SK-N-SH (cell line): ENCODE measurements around the gene TBX1. TPM values are rescaled to one million over a fixed set of nuclear protein-coding genes. Genes with fewer than 3 reads are reported as not detected.
A peak's percentile ranks its signal among the peaks of the same experiment; 100 is the strongest.

Source experiments
- CTCF ChIA-PET: fragments of 300-600, 350-600 bp; formaldehyde crosslinking; extraction: SDS; loops from one replicate; lab custom pipeline; 2021; lab: Yijun Ruan, JAX
- POLR2A ChIA-PET: fragments of 350-600 bp; sonication (Branson Sonifier 250); formaldehyde crosslinking; extraction: SDS; loops from one replicate; lab custom pipeline; 2020; ENCODE audit warnings: antibody characterized with exemption, inconsistent platforms; lab: Yijun Ruan, JAX
- DNase-seq: peaks from one replicate; pipeline ENCODE4 v3.0.0; 2012
- H2AFZ ChIP-seq: fragments of 200-600 bp; sonication (generic); 2 replicates; pipeline ENCODE4 v1.8.1; 2016; ENCODE audit warnings: antibody characterized with exemption, mild to moderate bottlenecking, low read depth
- H3F3A ChIP-seq: fragments of 200-600 bp; sonication (generic); replicated peaks from 2 replicates; pipeline ENCODE3; 2016; ENCODE audit warnings: antibody characterized with exemption, mild to moderate bottlenecking; ENCODE audit not compliant: insufficient read depth
- H3K27ac ChIP-seq, 2 experiments: fragments of 200-500 bp in 1 of 2; fragments of 200-600 bp in 1 of 2; sonication (Bioruptor generic) in 1 of 2; sonication (generic), shearing (Covaris generic) in 1 of 2; 2 replicates each; pipeline versions ENCODE4 v1.5.1 to v1.6.1; 2014 to 2016; ENCODE audit warnings: low read depth in 2 of 2, inconsistent platforms in 1 of 2, low read length in 1 of 2, mild to moderate bottlenecking in 1 of 2, mixed read lengths in 1 of 2
- H3K27me3 ChIP-seq: fragments of 200-600 bp; sonication (generic), shearing (Covaris generic); 2 replicates; pipeline ENCODE4 v1.6.1; 2016; ENCODE audit warnings: mixed run types; ENCODE audit not compliant: insufficient read depth
- H3K36me3 ChIP-seq, 2 experiments: fragments of 200-500 bp in 1 of 2; fragments of 200-600 bp in 1 of 2; sonication (Bioruptor generic) in 1 of 2; sonication (generic) in 1 of 2; replicated peaks in 1 of 2; 2 replicates each; pipeline versions ENCODE3 to v1.5.1; 2014 to 2016; ENCODE audit warnings: low read length in 1 of 2, mild to moderate bottlenecking in 1 of 2; ENCODE audit not compliant: insufficient read depth in 2 of 2, control insufficient read depth in 1 of 2
- H3K4me1 ChIP-seq, 2 experiments: fragments of 200-500 bp in 1 of 2; fragments of 200-600 bp in 1 of 2; sonication (Bioruptor generic) in 1 of 2; sonication (generic), shearing (Covaris generic) in 1 of 2; 2 replicates each; pipeline versions ENCODE4 v1.5.1 to v1.6.1; 2014 to 2016; ENCODE audit warnings: low read depth in 1 of 2, low read length in 1 of 2, mixed run types in 1 of 2; ENCODE audit not compliant: insufficient read depth in 2 of 2, control insufficient read depth in 1 of 2
- H3K4me2 ChIP-seq: fragments of 200-600 bp; sonication (generic), shearing (Covaris generic); 2 replicates; pipeline ENCODE4 v1.6.1; 2017; ENCODE audit warnings: mixed run types
- H3K4me3 ChIP-seq, 2 experiments: fragments of 200-500 bp in 1 of 2; fragments of 200-600 bp in 1 of 2; sonication (Bioruptor generic) in 1 of 2; sonication (generic), shearing (Covaris generic) in 1 of 2; 2 replicates each; pipeline versions ENCODE4 v1.5.1 to v1.8.1; 2014 to 2016; ENCODE audit warnings: low read depth in 2 of 2, inconsistent platforms in 1 of 2, low read length in 1 of 2, mild to moderate bottlenecking in 1 of 2, mixed read lengths in 1 of 2, moderate library complexity in 1 of 2
- H3K79me2 ChIP-seq: fragments of 200-600 bp; sonication (generic); 2 replicates; pipeline ENCODE4 v1.8.1; 2017; ENCODE audit warnings: mild to moderate bottlenecking; ENCODE audit not compliant: insufficient read depth
- H3K9ac ChIP-seq: fragments of 200-600 bp; sonication (generic); 2 replicates; pipeline ENCODE4 v1.6.1; 2017; ENCODE audit warnings: mixed run types
- H3K9me2 ChIP-seq: fragments of 200-600 bp; sonication (generic); 2 replicates; pipeline ENCODE4 v1.6.1; 2017; ENCODE audit warnings: mixed run types
- H3K9me3 ChIP-seq: fragments of 200-600 bp; sonication (generic); 2 replicates; pipeline ENCODE4 v1.6.1; 2017; ENCODE audit warnings: mixed run types, mild to moderate bottlenecking, moderate library complexity
- H4K20me1 ChIP-seq: fragments of 200-600 bp; sonication (generic); 2 replicates; pipeline ENCODE4 v1.6.1; 2017; ENCODE audit warnings: mild to moderate bottlenecking, mixed run types; ENCODE audit not compliant: insufficient read depth
- CHD2 ChIP-seq: fragments of 150-350 bp; IDR thresholded peaks from 2 replicates; pipeline ENCODE4 v1.6.1; 2018; ENCODE audit warnings: low read length; ENCODE audit not compliant: partially characterized antibody
- JUND ChIP-seq: IDR thresholded peaks from 2 replicates; pipeline ENCODE4 v1.4.0; 2012
- MEF2A ChIP-seq: IDR thresholded peaks from 2 replicates; pipeline ENCODE4 v1.4.0; 2012; ENCODE audit warnings: low read depth, borderline replicate concordance
- MXI1 ChIP-seq: IDR thresholded peaks from 2 replicates; pipeline ENCODE4 v1.6.1; 2012; ENCODE audit warnings: mild to moderate bottlenecking, low read depth, low read length, improper control_type of control experiment
- NRF1 ChIP-seq: IDR thresholded peaks from 2 replicates; pipeline ENCODE4 v1.6.1; 2012; ENCODE audit warnings: low read depth, mild to moderate bottlenecking, low read length
- POLR2AphosphoS5 ChIP-seq: IDR thresholded peaks from 2 replicates; pipeline ENCODE4 v1.6.1; 2012; ENCODE audit warnings: low read depth, low read length
- RXRA ChIP-seq: IDR thresholded peaks from 2 replicates; pipeline ENCODE4 v1.4.0; 2012; ENCODE audit warnings: low read depth, mild to moderate bottlenecking, borderline replicate concordance
- SMC3 ChIP-seq: IDR thresholded peaks from 2 replicates; pipeline ENCODE4 v1.6.1; 2012; ENCODE audit warnings: low read depth, low read length, improper control_type of control experiment
- TCF12 ChIP-seq: IDR thresholded peaks from 2 replicates; pipeline ENCODE4 v1.4.0; 2012
- WGBS: methylation state at CpG from one replicate; pipeline ENCODE4 v1.1.6; 2017; ENCODE audit warnings: low lambda C conversion rate; 5-methylcytosine and 5-hydroxymethylcytosine counted together
- polyA plus RNA-seq, 3 experiments: library from polyadenylated mRNA; depleted of rRNA; stranded (reverse); fragments of >200 nt; gene quantifications; 2 replicates each; pipeline ENCODE4 v1.2.3, GENCODE V29; 2012
- TF ChIP-seq, protein P1 (sequence below): IDR thresholded peaks from 2 replicates; pipeline ENCODE4 v1.6.1; 2012; ENCODE audit warnings: mild to moderate bottlenecking, low read depth, low read length, moderate library complexity
- TF ChIP-seq, protein P2 (sequence below): fragments of 200-600 bp; sonication (generic); IDR thresholded peaks from 2 replicates; pipeline ENCODE4 v1.6.1; 2017; ENCODE audit warnings: antibody characterized with exemption, mild to moderate bottlenecking, moderate library complexity
- TF ChIP-seq, protein P3 (sequence below): IDR thresholded peaks from 2 replicates; pipeline ENCODE4 v1.4.0; 2012; ENCODE audit warnings: low read depth, borderline replicate concordance

Gene TBX1
- polyA plus RNA-seq, 1 of the 3 experiments (the other 2 are of a cell fraction), result not detected

DNA sequence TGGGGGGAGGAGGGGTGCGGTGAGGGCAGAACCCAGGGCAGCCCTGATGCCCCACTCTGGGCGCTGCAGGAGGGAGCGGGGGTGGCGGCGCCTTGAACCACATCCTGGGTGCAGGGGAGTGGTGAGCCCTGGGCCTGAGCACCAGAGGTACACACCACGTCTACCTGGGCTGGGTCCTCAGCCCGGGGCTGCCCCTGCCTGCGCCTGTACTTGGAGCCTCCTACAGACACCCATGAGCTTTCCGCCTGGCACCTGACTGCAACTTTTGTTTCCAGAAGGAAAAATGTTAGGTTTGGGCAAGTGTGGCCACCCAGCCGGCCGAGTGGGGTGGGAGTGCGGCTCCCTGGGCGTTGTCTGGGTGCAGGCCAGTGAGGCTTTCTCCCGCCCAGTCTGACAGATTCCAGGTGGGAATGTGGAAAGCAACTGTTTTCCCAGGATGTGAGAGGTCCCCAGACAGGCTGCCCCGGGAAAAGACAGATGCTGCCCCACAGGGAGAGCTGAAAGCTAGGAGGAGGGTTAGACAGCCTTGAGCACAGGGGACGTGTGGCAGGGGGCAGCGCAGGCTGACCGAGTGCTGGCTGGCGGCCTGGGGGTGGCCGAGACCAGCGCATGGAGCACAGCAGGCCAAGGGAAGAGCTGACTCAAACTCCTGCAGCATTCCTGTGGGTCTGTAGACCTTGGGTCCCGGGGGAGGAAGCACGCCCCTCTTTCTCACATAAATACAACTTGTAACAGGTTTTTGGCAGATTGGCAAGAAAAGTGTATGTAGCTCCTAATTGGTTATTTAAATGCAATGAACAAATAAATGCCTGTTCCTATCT, 50.0 kb downstream of the TBX1 start:
- Histone ChIP-seq H3K4me2 (no peak overlapping the region), H3K36me3 (no peaks in the 10 kb centered on the region), H4K20me1 (no peaks in the 10 kb centered on the region), H3K79me2 (no peaks in the 10 kb centered on the region), H3F3A (no peaks in the 10 kb centered on the region), H3K9ac (no peak overlapping the region), H3K4me3 (no peak overlapping the region), H3K9me3 (no peaks in the 10 kb centered on the region), H3K9me2 (no peaks in the 10 kb centered on the region)
- WGBS, result 96% methylated on average over 21 of the region's 23 CpGs
- POLR2A ChIA-PET, result no interaction called here
- no peak for TF ChIP-seq NRF1
- TF ChIP-seq, protein P1, sequence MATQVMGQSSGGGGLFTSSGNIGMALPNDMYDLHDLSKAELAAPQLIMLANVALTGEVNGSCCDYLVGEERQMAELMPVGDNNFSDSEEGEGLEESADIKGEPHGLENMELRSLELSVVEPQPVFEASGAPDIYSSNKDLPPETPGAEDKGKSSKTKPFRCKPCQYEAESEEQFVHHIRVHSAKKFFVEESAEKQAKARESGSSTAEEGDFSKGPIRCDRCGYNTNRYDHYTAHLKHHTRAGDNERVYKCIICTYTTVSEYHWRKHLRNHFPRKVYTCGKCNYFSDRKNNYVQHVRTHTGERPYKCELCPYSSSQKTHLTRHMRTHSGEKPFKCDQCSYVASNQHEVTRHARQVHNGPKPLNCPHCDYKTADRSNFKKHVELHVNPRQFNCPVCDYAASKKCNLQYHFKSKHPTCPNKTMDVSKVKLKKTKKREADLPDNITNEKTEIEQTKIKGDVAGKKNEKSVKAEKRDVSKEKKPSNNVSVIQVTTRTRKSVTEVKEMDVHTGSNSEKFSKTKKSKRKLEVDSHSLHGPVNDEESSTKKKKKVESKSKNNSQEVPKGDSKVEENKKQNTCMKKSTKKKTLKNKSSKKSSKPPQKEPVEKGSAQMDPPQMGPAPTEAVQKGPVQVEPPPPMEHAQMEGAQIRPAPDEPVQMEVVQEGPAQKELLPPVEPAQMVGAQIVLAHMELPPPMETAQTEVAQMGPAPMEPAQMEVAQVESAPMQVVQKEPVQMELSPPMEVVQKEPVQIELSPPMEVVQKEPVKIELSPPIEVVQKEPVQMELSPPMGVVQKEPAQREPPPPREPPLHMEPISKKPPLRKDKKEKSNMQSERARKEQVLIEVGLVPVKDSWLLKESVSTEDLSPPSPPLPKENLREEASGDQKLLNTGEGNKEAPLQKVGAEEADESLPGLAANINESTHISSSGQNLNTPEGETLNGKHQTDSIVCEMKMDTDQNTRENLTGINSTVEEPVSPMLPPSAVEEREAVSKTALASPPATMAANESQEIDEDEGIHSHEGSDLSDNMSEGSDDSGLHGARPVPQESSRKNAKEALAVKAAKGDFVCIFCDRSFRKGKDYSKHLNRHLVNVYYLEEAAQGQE, result no peak
- TF ChIP-seq MXI1, result no peak
- TF ChIP-seq RXRA, result no peak
- no peak for TF ChIP-seq MEF2A
- TF ChIP-seq POLR2AphosphoS5, result no peak
- no peak for TF ChIP-seq JUND
- TF ChIP-seq TCF12, result no peak
- TF ChIP-seq, protein P2, sequence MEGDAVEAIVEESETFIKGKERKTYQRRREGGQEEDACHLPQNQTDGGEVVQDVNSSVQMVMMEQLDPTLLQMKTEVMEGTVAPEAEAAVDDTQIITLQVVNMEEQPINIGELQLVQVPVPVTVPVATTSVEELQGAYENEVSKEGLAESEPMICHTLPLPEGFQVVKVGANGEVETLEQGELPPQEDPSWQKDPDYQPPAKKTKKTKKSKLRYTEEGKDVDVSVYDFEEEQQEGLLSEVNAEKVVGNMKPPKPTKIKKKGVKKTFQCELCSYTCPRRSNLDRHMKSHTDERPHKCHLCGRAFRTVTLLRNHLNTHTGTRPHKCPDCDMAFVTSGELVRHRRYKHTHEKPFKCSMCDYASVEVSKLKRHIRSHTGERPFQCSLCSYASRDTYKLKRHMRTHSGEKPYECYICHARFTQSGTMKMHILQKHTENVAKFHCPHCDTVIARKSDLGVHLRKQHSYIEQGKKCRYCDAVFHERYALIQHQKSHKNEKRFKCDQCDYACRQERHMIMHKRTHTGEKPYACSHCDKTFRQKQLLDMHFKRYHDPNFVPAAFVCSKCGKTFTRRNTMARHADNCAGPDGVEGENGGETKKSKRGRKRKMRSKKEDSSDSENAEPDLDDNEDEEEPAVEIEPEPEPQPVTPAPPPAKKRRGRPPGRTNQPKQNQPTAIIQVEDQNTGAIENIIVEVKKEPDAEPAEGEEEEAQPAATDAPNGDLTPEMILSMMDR, result no peak
- TF ChIP-seq, protein P3, sequence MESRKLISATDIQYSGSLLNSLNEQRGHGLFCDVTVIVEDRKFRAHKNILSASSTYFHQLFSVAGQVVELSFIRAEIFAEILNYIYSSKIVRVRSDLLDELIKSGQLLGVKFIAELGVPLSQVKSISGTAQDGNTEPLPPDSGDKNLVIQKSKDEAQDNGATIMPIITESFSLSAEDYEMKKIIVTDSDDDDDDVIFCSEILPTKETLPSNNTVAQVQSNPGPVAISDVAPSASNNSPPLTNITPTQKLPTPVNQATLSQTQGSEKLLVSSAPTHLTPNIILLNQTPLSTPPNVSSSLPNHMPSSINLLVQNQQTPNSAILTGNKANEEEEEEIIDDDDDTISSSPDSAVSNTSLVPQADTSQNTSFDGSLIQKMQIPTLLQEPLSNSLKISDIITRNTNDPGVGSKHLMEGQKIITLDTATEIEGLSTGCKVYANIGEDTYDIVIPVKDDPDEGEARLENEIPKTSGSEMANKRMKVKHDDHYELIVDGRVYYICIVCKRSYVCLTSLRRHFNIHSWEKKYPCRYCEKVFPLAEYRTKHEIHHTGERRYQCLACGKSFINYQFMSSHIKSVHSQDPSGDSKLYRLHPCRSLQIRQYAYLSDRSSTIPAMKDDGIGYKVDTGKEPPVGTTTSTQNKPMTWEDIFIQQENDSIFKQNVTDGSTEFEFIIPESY, result no peak
- TF ChIP-seq CHD2, result no peak
- TF ChIP-seq SMC3, result no peak
- TF ChIP-seq, all 33 proteins: peak for 0
- peaks cover 0 to 39% of the 10 kb centered on the region in 2 experiments; a peak in 1 of 4 replicates for H3K4me1 ChIP-seq
- CTCF ChIA-PET, result interaction anchor here (0.8 to 2.5 kb wide), 7 partner anchors 10 to 100 kb away, joined by 3 to 12 read pairs (median 4); no protein-coding TSS in a partner anchor
- H3K27me3 ChIP-seq, result no peaks in the 10 kb centered on the region
- DNase-seq, result peak; percentile 57
- H3K27ac ChIP-seq, result no peak overlapping the region
- H2AFZ ChIP-seq, result no peak overlapping the region
